Type B pancreatic cell (in vitro differentiated cells): ENCODE data around the gene TIMP2. TPM values are rescaled to one million over a fixed set of nuclear protein-coding genes. Genes with fewer than 3 reads are reported as not detected.
A peak's percentile ranks its signal among the peaks of the same experiment; 100 is the strongest.

Experiments
- DNase-seq: peaks from one replicate; pipeline ENCODE4 v3.0.0; 2021; ENCODE audit warnings: mixed read lengths; ENCODE audit not compliant: unreplicated experiment; ENCODE audit errors: extremely low spot score
- H3K27ac Mint-ChIP-seq: 2 replicates; pipeline ENCODE4 v1.8.0; 2021; ENCODE audit warnings: mild to moderate bottlenecking, mixed read lengths
- H3K27me3 Mint-ChIP-seq: 2 replicates; pipeline ENCODE4 v1.8.0; 2021; ENCODE audit warnings: mixed read lengths
- H3K36me3 Mint-ChIP-seq: 2 replicates; pipeline ENCODE4 v1.8.0; 2021; ENCODE audit warnings: mixed read lengths
- H3K4me1 Mint-ChIP-seq: one replicate; pipeline ENCODE4 v1.8.0; 2021; ENCODE audit warnings: mixed read lengths; ENCODE audit not compliant: unreplicated experiment
- H3K4me3 Mint-ChIP-seq: 2 replicates; pipeline ENCODE4 v1.8.0; 2021; ENCODE audit warnings: mild to moderate bottlenecking, mixed read lengths
- H3K9me3 Mint-ChIP-seq: 2 replicates; pipeline ENCODE4 v1.8.0; 2021; ENCODE audit warnings: mixed read lengths
- total RNA-seq: library from RNA; stranded (reverse); gene quantifications from 2 replicates; pipeline ENCODE4 v1.2.1, GENCODE V29; 2021; ENCODE audit warnings: low replicate concordance
- TF ChIP-seq, protein P1 (sequence below): fragments of 200-600 bp; sonication (generic); conservative IDR thresholded peaks from 2 replicates; pipeline ENCODE4 v1.5.0; 2021; ENCODE audit warnings: antibody characterized with exemption, mild to moderate bottlenecking

The TIMP2 gene
- total RNA-seq, 1 donor from 2014 or later = 125 TPM

- TF ChIP-seq, protein P1, sequence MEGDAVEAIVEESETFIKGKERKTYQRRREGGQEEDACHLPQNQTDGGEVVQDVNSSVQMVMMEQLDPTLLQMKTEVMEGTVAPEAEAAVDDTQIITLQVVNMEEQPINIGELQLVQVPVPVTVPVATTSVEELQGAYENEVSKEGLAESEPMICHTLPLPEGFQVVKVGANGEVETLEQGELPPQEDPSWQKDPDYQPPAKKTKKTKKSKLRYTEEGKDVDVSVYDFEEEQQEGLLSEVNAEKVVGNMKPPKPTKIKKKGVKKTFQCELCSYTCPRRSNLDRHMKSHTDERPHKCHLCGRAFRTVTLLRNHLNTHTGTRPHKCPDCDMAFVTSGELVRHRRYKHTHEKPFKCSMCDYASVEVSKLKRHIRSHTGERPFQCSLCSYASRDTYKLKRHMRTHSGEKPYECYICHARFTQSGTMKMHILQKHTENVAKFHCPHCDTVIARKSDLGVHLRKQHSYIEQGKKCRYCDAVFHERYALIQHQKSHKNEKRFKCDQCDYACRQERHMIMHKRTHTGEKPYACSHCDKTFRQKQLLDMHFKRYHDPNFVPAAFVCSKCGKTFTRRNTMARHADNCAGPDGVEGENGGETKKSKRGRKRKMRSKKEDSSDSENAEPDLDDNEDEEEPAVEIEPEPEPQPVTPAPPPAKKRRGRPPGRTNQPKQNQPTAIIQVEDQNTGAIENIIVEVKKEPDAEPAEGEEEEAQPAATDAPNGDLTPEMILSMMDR = no peak
- Mint-ChIP-seq H3K27me3 (no peaks in the 10 kb centered on the region), H3K36me3 (no peaks in the 10 kb centered on the region), H3K4me1 (peaks cover 17% of the 10 kb centered on the region), H3K4me3 (no peak overlapping the region), H3K9me3 (no peaks in the 10 kb centered on the region), H3K27ac (no peak overlapping the region)
- no peak for DNase-seq
Measured at GRCh38 chr17:78959803-78960202, 34.6 kb upstream of the TIMP2 start.

- Mint-ChIP-seq H3K27me3 (no peaks in the 10 kb centered on the region), H3K4me3 (no peak overlapping the region), H3K36me3 (no peaks in the 10 kb centered on the region), H3K4me1 (peaks cover 17% of the 10 kb centered on the region), H3K27ac (peak overlapping the region; percentile 65), H3K9me3 (no peaks in the 10 kb centered on the region)
- TF ChIP-seq, protein P1 = no peak
- no peak for DNase-seq
Measured at GRCh38 chr17:78958641-78959127, 33.5 kb upstream of the TIMP2 start.

DNA sequence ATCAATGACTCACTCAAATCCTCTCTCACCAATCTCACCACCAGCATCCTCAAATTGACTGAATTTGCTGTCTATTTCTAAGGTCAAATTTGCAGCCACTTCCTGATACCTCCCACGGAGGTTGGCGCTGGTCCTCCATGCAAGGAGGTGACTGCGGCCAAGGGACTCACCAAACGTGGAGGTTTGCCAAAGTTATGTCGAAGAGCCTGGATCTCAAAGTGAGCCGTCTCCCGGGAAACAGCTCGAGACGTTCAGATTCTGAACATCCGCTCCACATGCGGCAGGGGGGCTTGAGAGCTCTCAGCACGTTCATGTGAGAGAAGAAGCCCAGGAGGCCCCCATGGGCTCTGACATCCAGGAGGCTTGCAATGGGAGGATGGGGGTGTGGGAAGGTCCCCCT lies 31.9 kb upstream of the TIMP2 start:
- no peak overlapping the region for H3K4me3 Mint-ChIP-seq
- H3K36me3 Mint-ChIP-seq = no peaks in the 10 kb centered on the region

GRCh38 chr17:78956254-78956653 lies 31.1 kb upstream of the TIMP2 start:
- H3K27me3 Mint-ChIP-seq = no peaks in the 10 kb centered on the region
- peak overlapping the region; percentile 21 for H3K27ac Mint-ChIP-seq
- H3K4me3 Mint-ChIP-seq = no peak overlapping the region
- no peaks in the 10 kb centered on the region for H3K9me3 Mint-ChIP-seq
- H3K4me1 Mint-ChIP-seq = peaks cover 24% of the 10 kb centered on the region
- H3K36me3 Mint-ChIP-seq = no peaks in the 10 kb centered on the region
- DNase-seq = no peak
- TF ChIP-seq, protein P1 = no peak

More for the DNA sequence above, 31.9 kb upstream of the TIMP2 start:
- H3K27me3 Mint-ChIP-seq = no peaks in the 10 kb centered on the region
- H3K4me1 Mint-ChIP-seq = peaks cover 23% of the 10 kb centered on the region
- no peak overlapping the region for H3K27ac Mint-ChIP-seq
- no peak for DNase-seq
- TF ChIP-seq, protein P1 = no peak
- no peaks in the 10 kb centered on the region for H3K9me3 Mint-ChIP-seq

DNA sequence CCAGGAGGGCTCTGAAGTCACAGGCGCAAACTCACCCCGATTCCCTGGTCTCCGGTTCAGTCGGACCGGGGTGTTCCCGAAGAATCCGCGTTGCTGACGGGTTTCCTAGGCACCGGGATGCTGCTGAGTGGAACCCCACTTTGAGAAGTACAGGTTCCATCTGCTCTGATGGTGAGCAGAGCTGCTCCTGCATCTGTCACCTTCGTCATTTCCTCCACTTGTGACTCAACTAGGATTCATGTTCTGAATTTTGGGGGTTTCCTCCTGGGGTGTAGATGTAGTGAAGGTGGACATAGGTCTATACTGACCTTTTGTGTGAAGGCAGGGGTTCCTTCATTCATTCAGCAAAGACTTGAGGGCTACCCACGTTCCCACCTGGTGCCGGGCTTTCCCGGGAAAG lies 29.5 kb upstream of the TIMP2 start:
- no peak for DNase-seq

More for the DNA sequence above, 29.5 kb upstream of the TIMP2 start:
- Mint-ChIP-seq H3K4me3 (no peak overlapping the region), H3K27me3 (no peaks in the 10 kb centered on the region), H3K36me3 (no peaks in the 10 kb centered on the region), H3K9me3 (peaks cover 6% of the 10 kb centered on the region), H3K27ac (no peak overlapping the region), H3K4me1 (peaks cover 24% of the 10 kb centered on the region)
- TF ChIP-seq, protein P1 = no peak
